ENCODE measurements around the gene GREB1.

GREB1 gene

DNA sequence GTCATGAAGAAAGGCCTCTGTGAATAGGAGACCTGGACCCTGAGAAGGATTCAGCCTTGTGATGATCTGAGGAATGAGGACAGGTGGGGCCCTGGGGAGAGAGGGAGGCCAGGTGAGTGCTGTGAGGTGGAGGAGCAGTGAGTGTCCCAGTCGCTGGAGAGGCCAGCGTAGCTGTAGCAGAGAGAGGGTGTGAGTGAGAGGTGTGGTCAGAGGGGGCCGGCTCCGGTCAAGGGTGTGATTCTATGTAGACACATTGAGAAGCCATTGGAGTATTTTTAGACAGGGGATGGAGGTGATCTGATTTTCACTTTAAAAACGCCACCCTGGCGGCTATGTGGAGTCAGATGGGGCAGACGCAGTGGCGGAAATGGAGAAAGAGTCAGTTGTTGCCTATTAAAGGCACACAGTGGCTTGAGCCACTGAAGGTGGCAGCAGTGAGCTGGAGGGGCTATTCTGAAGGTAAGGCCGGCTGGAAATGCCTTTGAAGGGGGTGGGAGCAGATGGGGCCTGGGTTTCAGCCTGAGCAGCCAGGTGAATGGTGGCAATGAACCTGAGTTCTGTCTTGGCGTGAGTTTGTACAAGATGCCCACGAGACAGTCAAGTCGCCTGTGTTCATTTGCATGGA is 55.6 kb downstream of the GREB1 start:
- H3K79me2 ChIP-seq (ENCODE audit: low read length): no peaks in the 10 kb centered on the region

GRCh38 chr2:11590193-11590592 is 56.3 kb downstream of the GREB1 start:
- H3K27me3 ChIP-seq (ENCODE audit: low read depth, low read length): peaks cover 7% of the 10 kb centered on the region; the same call in 1 of the 2 replicates
- H3K36me3 ChIP-seq (replicated peaks; ENCODE audit: low read depth, low read length): no peaks in the 10 kb centered on the region
- H3K79me2 ChIP-seq (ENCODE audit: low read length): no peaks in the 10 kb centered on the region
- no peak overlapping the region for H3K9ac ChIP-seq (ENCODE audit: low read length)
- no peak overlapping the region for H3K27ac ChIP-seq (ENCODE audit: low read length)
- H4K20me1 ChIP-seq (ENCODE audit: insufficient read depth, low read length): no peaks in the 10 kb centered on the region
- no peak overlapping the region for H3K4me2 ChIP-seq (ENCODE audit: low read length)
- no peaks in the 10 kb centered on the region for H3K9me3 ChIP-seq (ENCODE audit: insufficient read depth, low read length)
- no peak overlapping the region for H3K4me3 ChIP-seq (ENCODE audit: low read length)
- no peak for TF ChIP-seq CTCF (IDR thresholded peaks at IDR 0.05; ENCODE audit: low read depth, low read length)
- TF ChIP-seq EZH2phosphoT487 (IDR thresholded peaks at IDR 0.05; ENCODE audit: low read depth): no peak
- no peaks in the 10 kb centered on the region for H3K4me1 ChIP-seq (ENCODE audit: low read length)
- H2AFZ ChIP-seq (ENCODE audit: low read depth, low read length): no peak overlapping the region

More for the DNA sequence above, 55.6 kb downstream of the GREB1 start:
- Histone ChIP-seq H3K27me3 (ENCODE audit: low read depth, low read length) (peaks cover 7% of the 10 kb centered on the region; the same call in 1 of the 2 replicates), H3K4me2 (ENCODE audit: low read length) (peak overlapping the region; percentile 45), H3K4me3 (ENCODE audit: low read length) (0 out of 2 replicates have a peak overlapping the region, but pooled peaks have one; percentile 33), H3K27ac (ENCODE audit: low read length) (no peak overlapping the region), H4K20me1 (ENCODE audit: insufficient read depth, low read length) (no peaks in the 10 kb centered on the region), H3K36me3 (replicated peaks; ENCODE audit: low read depth, low read length) (no peaks in the 10 kb centered on the region), H3K4me1 (ENCODE audit: low read length) (no peaks in the 10 kb centered on the region), H2AFZ (ENCODE audit: low read depth, low read length) (no peak overlapping the region), H3K9ac (ENCODE audit: low read length) (no peak overlapping the region), H3K9me3 (ENCODE audit: insufficient read depth, low read length) (no peaks in the 10 kb centered on the region)
- no peak for TF ChIP-seq EZH2phosphoT487 (IDR thresholded peaks at IDR 0.05; ENCODE audit: low read depth)
- peak; percentile 69 for TF ChIP-seq CTCF (IDR thresholded peaks at IDR 0.05; ENCODE audit: low read depth, low read length)

GRCh38 chr2:11591091-11591490 is 57.2 kb downstream of the GREB1 start:
- no peak for TF ChIP-seq CTCF (IDR thresholded peaks at IDR 0.05; ENCODE audit: low read depth, low read length)
- no peak for TF ChIP-seq EZH2phosphoT487 (IDR thresholded peaks at IDR 0.05; ENCODE audit: low read depth)
- peaks cover 7% of the 10 kb centered on the region; the same call in 1 of the 2 replicates for H3K27me3 ChIP-seq (ENCODE audit: low read depth, low read length)
- H3K4me2 ChIP-seq (ENCODE audit: low read length): no peak overlapping the region
- no peaks in the 10 kb centered on the region for H3K36me3 ChIP-seq (replicated peaks; ENCODE audit: low read depth, low read length)
- no peak overlapping the region for H3K9ac ChIP-seq (ENCODE audit: low read length)
- H4K20me1 ChIP-seq (ENCODE audit: insufficient read depth, low read length): no peaks in the 10 kb centered on the region
- no peak overlapping the region for H3K4me3 ChIP-seq (ENCODE audit: low read length)
- H3K4me1 ChIP-seq (ENCODE audit: low read length): no peaks in the 10 kb centered on the region
- no peak overlapping the region for H3K27ac ChIP-seq (ENCODE audit: low read length)
- H3K79me2 ChIP-seq (ENCODE audit: low read length): no peaks in the 10 kb centered on the region
- no peak overlapping the region for H2AFZ ChIP-seq (ENCODE audit: low read depth, low read length)
- H3K9me3 ChIP-seq (ENCODE audit: insufficient read depth, low read length): no peaks in the 10 kb centered on the region

DNA sequence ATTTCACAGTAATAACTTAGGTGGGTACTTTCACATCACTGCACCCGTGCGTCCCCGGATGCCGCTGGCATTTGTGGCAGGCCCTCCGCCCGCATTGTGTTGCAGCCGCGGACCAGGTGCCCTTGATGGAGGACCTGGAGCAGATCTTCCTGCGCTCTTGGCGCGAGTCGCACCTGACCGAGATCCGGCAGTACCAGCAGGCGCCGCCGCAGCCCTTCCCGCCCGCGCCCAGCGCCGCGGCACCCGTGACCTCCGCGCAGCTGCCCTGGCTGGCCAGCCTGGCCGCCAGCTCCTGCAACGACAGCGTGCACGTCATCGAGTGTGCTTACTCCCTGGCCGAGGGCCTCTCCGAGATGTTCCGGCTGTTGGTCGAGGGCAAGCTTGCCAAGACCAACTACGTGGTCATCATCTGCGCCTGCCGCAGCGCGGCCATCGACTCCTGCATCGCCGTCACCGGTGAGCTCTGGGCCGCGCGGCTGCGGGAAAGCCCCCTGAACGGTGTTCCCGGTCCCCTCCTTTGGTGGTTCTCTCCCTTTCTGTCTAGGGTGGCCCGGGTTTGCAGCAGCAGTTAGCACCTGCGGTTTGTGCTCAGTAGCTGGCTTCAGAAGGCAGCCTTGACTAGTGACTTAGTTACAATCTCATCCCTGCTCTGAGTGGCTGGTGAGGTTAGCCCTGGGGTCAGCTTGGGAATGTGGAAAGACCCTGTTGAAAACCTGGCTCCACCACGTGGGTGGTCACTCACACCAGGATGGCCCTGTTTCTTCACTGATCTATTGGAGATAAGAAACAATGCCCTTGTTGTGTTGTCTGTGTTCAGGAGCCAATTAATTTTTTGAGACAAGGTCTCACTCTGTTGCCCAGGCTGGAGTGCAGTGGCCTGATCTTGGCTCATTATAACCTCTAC is 59.1 kb downstream of the GREB1 start:
- no peak for TF ChIP-seq EZH2phosphoT487 (IDR thresholded peaks at IDR 0.05; ENCODE audit: low read depth)
- TF ChIP-seq CTCF (IDR thresholded peaks at IDR 0.05; ENCODE audit: low read depth, low read length): no peak
- no peaks in the 10 kb centered on the region for H4K20me1 ChIP-seq (ENCODE audit: insufficient read depth, low read length)
- H3K79me2 ChIP-seq (ENCODE audit: low read length): no peaks in the 10 kb centered on the region
- no peak overlapping the region for H3K4me3 ChIP-seq (ENCODE audit: low read length)
- no peaks in the 10 kb centered on the region for H3K4me1 ChIP-seq (ENCODE audit: low read length)
- H2AFZ ChIP-seq (ENCODE audit: low read depth, low read length): no peak overlapping the region
- no peaks in the 10 kb centered on the region for H3K9me3 ChIP-seq (ENCODE audit: insufficient read depth, low read length)
- H3K27ac ChIP-seq (ENCODE audit: low read length): no peak overlapping the region
- H3K27me3 ChIP-seq (ENCODE audit: low read depth, low read length): peaks cover 12% of the 10 kb centered on the region; the same call in 1 of the 2 replicates
- H3K36me3 ChIP-seq (replicated peaks; ENCODE audit: low read depth, low read length): no peaks in the 10 kb centered on the region
- H3K9ac ChIP-seq (ENCODE audit: low read length): no peak overlapping the region
- no peak overlapping the region for H3K4me2 ChIP-seq (ENCODE audit: low read length)

Measured in OCI-LY3 (cell line).